ENCODE measurements around the gene SPG21. TPM values are rescaled to one million over a fixed set of nuclear protein-coding genes. Genes with fewer than 3 reads are reported as not detected.

SPG21 gene
- total RNA-seq, 1 donor from 2014 or later: 82.7 TPM

GRCh38 chr15:64925335-64926330 is 64.1 kb downstream of the SPG21 start:
- no peak for DNase-seq
- peaks cover 6% of the 10 kb centered on the region for H3K9me3 Mint-ChIP-seq (ENCODE audit: unreplicated experiment)
- H3K4me3 Mint-ChIP-seq (ENCODE audit: unreplicated experiment): no peak overlapping the region
- H3K36me3 Mint-ChIP-seq (ENCODE audit: unreplicated experiment): no peaks in the 10 kb centered on the region
- peak overlapping the region; percentile 4 for H3K27ac Mint-ChIP-seq (ENCODE audit: unreplicated experiment)
- H3K4me1 Mint-ChIP-seq (ENCODE audit: low read depth, unreplicated experiment): peaks cover 4% of the 10 kb centered on the region
- peaks cover 4% of the 10 kb centered on the region for H3K27me3 Mint-ChIP-seq (ENCODE audit: unreplicated experiment)
- no peak for TF ChIP-seq CTCF (IDR thresholded peaks at IDR 0.05; ENCODE audit: partially characterized antibody, unreplicated experiment)

- no peak for DNase-seq
- Mint-ChIP-seq H3K27ac (ENCODE audit: unreplicated experiment) (no peak overlapping the region), H3K36me3 (ENCODE audit: unreplicated experiment) (no peaks in the 10 kb centered on the region), H3K27me3 (ENCODE audit: unreplicated experiment) (peaks cover 3% of the 10 kb centered on the region), H3K4me3 (ENCODE audit: unreplicated experiment) (no peak overlapping the region), H3K9me3 (ENCODE audit: unreplicated experiment) (peaks cover 6% of the 10 kb centered on the region), H3K4me1 (ENCODE audit: low read depth, unreplicated experiment) (no peaks in the 10 kb centered on the region)
- no peak for TF ChIP-seq CTCF (IDR thresholded peaks at IDR 0.05; ENCODE audit: partially characterized antibody, unreplicated experiment)
These were observed 66.2 kb downstream of the SPG21 start for GRCh38 chr15:64923546-64923945.

GRCh38 chr15:64921711-64922110 is 68.0 kb downstream of the SPG21 start:
- Mint-ChIP-seq H3K9me3 (ENCODE audit: unreplicated experiment) (peaks cover 8% of the 10 kb centered on the region), H3K27ac (ENCODE audit: unreplicated experiment) (no peak overlapping the region), H3K36me3 (ENCODE audit: unreplicated experiment) (no peaks in the 10 kb centered on the region)

GRCh38 chr15:64919721-64920120 is 70.0 kb downstream of the SPG21 start:
- H3K27ac Mint-ChIP-seq (ENCODE audit: unreplicated experiment): no peak overlapping the region
- no peaks in the 10 kb centered on the region for H3K36me3 Mint-ChIP-seq (ENCODE audit: unreplicated experiment)
- no peak overlapping the region for H3K4me3 Mint-ChIP-seq (ENCODE audit: unreplicated experiment)
- H3K4me1 Mint-ChIP-seq (ENCODE audit: low read depth, unreplicated experiment): peaks cover 11% of the 10 kb centered on the region
- no peak for DNase-seq
- H3K27me3 Mint-ChIP-seq (ENCODE audit: unreplicated experiment): peaks cover 10% of the 10 kb centered on the region
- no peak for TF ChIP-seq CTCF (IDR thresholded peaks at IDR 0.05; ENCODE audit: partially characterized antibody, unreplicated experiment)
- H3K9me3 Mint-ChIP-seq (ENCODE audit: unreplicated experiment): peaks cover 6% of the 10 kb centered on the region

More at GRCh38 chr15:64921711-64922110, 68.0 kb downstream of the SPG21 start:
- no peak for DNase-seq
- Mint-ChIP-seq H3K27me3 (ENCODE audit: unreplicated experiment) (peaks cover 3% of the 10 kb centered on the region), H3K4me1 (ENCODE audit: low read depth, unreplicated experiment) (peaks cover 4% of the 10 kb centered on the region), H3K4me3 (ENCODE audit: unreplicated experiment) (no peak overlapping the region)
- no peak for TF ChIP-seq CTCF (IDR thresholded peaks at IDR 0.05; ENCODE audit: partially characterized antibody, unreplicated experiment)

- Mint-ChIP-seq H3K9me3 (ENCODE audit: unreplicated experiment) (peaks cover 6% of the 10 kb centered on the region), H3K27ac (ENCODE audit: unreplicated experiment) (no peak overlapping the region), H3K4me3 (ENCODE audit: unreplicated experiment) (no peak overlapping the region), H3K4me1 (ENCODE audit: low read depth, unreplicated experiment) (peaks cover 13% of the 10 kb centered on the region), H3K36me3 (ENCODE audit: unreplicated experiment) (no peaks in the 10 kb centered on the region), H3K27me3 (ENCODE audit: unreplicated experiment) (peaks cover 18% of the 10 kb centered on the region)
- TF ChIP-seq CTCF (IDR thresholded peaks at IDR 0.05; ENCODE audit: partially characterized antibody, unreplicated experiment): no peak
- no peak for DNase-seq
These were observed 72.5 kb downstream of the SPG21 start for GRCh38 chr15:64917211-64917610.

All from glutamatergic neuron (in vitro differentiated cells).